Right atrium auricular region (tissue), 2 donors: ENCODE results near the gene HLA-DQB1. TPM values are rescaled to one million over a fixed set of nuclear protein-coding genes. Genes with fewer than 3 reads are reported as not detected.

Source experiments
- DNase-seq: peaks from one replicate; pipeline ENCODE4 v3.0.0-alpha.2; 2019; ENCODE audit warnings: low spot score
- H3K27ac ChIP-seq, 2 donors: fragments of 200-600 bp; sonication (generic); 1 replicate in 1 of 2; 2 replicates in 1 of 2; pipeline ENCODE4 v1.5.1; 2016 to 2019
- H3K27me3 ChIP-seq, 2 donors: fragments of 200-600 bp; sonication (generic); one replicate each; pipeline versions ENCODE4 v1.5.1 to v1.6.0; 2017 to 2019
- H3K36me3 ChIP-seq: fragments of 200-600 bp; sonication (generic); one replicate; pipeline ENCODE4 v1.5.1; 2016
- H3K4me1 ChIP-seq, 2 donors: fragments of 200-600 bp; sonication (generic); one replicate each; pipeline versions ENCODE4 v1.5.1 to v1.6.0; 2017 to 2019
- H3K4me3 ChIP-seq, 2 donors: fragments of 200-600 bp; sonication (generic); 1 replicate in 1 of 2; 2 replicates in 1 of 2; pipeline ENCODE4 v1.5.1; 2017 to 2019; ENCODE audit warnings: mild to moderate bottlenecking in 1 of 2, moderate library complexity in 1 of 2
- H3K9me3 ChIP-seq, 2 donors: fragments of 200-600 bp; sonication (generic); one replicate each; pipeline ENCODE4 v1.5.1; 2019
- total RNA-seq, 2 donors: library from RNA; depleted of rRNA; stranded (reverse); fragments of >200 nt; gene quantifications; one replicate each; pipeline ENCODE4 v1.1.0, GENCODE V29; 2016
- TF ChIP-seq, protein P1 (sequence below), 2 donors: fragments of 200-600 bp; sonication (generic); IDR thresholded peaks; one replicate each; pipeline ENCODE4 v1.5.1; 2019; ENCODE audit warnings: antibody characterized with exemption in 2 of 2

HLA-DQB1 gene
- total RNA-seq, 2 donors from 2014 or later: 0.59 to 1.8 TPM

DNA sequence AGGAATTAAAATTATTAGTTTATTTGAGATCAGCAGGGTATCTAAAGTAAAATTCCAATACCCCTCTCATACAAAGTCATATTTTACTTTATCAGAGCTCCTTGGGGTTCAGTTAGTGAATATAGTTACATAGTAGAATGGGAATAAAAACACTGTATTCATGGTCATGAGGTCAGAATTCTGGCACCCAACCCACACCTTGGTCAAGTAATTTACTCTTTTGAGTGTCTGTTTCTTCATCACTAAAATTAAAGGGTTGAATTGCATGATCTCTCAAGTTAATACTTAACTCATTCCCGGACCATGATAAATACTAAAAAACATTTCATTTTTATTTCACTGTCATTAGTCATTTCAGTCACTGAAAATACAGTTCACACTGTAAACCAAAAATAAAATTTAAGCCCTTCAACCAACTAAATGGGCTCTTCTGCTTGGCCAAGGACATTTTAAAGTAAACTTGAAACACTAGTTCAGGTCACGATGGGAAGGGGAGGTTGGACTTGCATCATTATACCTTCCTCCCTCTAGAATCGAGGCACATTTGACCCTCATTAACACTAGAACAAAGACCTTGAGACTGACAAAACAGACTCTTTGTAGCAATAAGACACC lies 55.7 kb downstream of the HLA-DQB1 start:
- Histone ChIP-seq H3K36me3 (no peaks in the 10 kb centered on the region), H3K4me3 (no peak overlapping the region), H3K9me3 (no peaks in the 10 kb centered on the region), H3K4me1 (no peaks in the 10 kb centered on the region), H3K27me3 (no peaks in the 10 kb centered on the region), H3K27ac (no peak overlapping the region)
- TF ChIP-seq, protein P1, sequence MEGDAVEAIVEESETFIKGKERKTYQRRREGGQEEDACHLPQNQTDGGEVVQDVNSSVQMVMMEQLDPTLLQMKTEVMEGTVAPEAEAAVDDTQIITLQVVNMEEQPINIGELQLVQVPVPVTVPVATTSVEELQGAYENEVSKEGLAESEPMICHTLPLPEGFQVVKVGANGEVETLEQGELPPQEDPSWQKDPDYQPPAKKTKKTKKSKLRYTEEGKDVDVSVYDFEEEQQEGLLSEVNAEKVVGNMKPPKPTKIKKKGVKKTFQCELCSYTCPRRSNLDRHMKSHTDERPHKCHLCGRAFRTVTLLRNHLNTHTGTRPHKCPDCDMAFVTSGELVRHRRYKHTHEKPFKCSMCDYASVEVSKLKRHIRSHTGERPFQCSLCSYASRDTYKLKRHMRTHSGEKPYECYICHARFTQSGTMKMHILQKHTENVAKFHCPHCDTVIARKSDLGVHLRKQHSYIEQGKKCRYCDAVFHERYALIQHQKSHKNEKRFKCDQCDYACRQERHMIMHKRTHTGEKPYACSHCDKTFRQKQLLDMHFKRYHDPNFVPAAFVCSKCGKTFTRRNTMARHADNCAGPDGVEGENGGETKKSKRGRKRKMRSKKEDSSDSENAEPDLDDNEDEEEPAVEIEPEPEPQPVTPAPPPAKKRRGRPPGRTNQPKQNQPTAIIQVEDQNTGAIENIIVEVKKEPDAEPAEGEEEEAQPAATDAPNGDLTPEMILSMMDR (IDR thresholded peaks at IDR 0.05): no peak
- no peak for DNase-seq

DNA sequence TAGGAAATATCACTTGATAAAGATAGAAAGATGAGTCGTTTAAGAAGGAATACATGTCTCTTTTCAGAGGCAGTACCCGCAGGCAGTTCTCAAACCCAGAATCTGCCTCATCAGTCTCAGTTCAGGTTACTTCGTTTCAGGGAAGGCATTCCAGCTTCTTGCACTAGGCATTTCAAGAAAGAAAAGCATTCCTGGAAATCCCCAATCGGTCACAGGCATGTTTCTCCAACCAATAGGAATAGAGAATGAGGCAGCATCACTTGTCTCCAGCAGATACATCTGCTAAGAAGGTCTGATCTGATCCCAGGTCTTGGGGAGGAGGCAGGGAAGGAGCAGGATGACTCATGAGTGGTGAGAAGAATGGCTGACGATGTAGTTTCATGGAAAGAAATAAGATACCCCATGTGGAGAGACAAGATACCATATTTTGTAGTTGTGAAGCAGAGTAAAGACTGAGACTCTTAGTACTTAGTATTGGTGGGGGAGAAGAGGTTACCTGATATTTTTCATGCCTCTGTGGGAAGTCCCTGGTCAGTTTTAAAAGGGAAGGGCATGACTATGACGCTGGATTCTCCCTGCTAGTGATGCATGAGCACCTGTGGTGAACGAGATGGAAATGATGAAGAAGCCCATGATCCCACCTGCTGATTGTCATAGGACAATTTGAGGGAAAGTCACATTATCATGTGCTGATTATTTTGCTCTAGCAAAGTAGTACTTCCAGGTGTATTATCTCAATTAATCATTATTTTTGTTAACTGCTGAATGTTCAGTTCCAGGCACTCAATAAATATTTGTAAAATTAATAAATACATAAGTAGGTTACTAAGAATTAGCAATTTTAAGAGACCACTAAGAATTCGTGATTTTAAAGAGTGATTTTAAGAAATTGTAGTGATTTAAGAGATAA lies 56.5 kb downstream of the HLA-DQB1 start:
- TF ChIP-seq, protein P1 (IDR thresholded peaks at IDR 0.05): no peak
- no peaks in the 10 kb centered on the region for H3K36me3 ChIP-seq
- H3K9me3 ChIP-seq: no peaks in the 10 kb centered on the region
- H3K27me3 ChIP-seq: no peaks in the 10 kb centered on the region
- peak overlapping the region; percentile 46 to 48 for H3K27ac ChIP-seq
- no peak for DNase-seq
- H3K4me3 ChIP-seq: no peak overlapping the region
- H3K4me1 ChIP-seq: no peaks in the 10 kb centered on the region

Other genes starting within 250 kb of the HLA-DQB1 start
- gene HLA-DRA, start 226.8 kb downstream of the HLA-DQB1 start, total RNA-seq: 10 to 100 TPM; 57.5 to 93.5 TPM
- gene HLA-DRB5, start 136.4 kb downstream of the HLA-DQB1 start, total RNA-seq: 10 to 100 TPM in 1 of 2 donors, 1 to 10 TPM in 1; 1.7 to 28.4 TPM
- 10 to 100 TPM; 24.0 to 37.6 TPM for gene HLA-DRB1, start 76.8 kb downstream of the HLA-DQB1 start, total RNA-seq
- 1 to 10 TPM in 1 of 2 donors, under 1 TPM in 1; 0.63 to 2.9 TPM for gene HLA-DQA1, start 29.3 kb downstream of the HLA-DQB1 start, total RNA-seq
- under 1 TPM in 1 of 2 donors, not detected in 1; 0.75 TPM for gene HLA-DQA2, start 74.7 kb upstream of the HLA-DQB1 start, total RNA-seq
- gene HLA-DQB2, start 96.9 kb upstream of the HLA-DQB1 start, total RNA-seq: 1 to 10 TPM in 1 of 2 donors, not detected in 1; 1.3 TPM
- not detected for gene HLA-DOB, start 150.3 kb upstream of the HLA-DQB1 start, total RNA-seq
- 1 to 10 TPM; 3.4 to 6.3 TPM for gene TAP2, start 172.1 kb upstream of the HLA-DQB1 start, total RNA-seq
- gene PSMB8, start 177.4 kb upstream of the HLA-DQB1 start, total RNA-seq: 10 to 100 TPM; 15.4 to 29.2 TPM
- gene TAP1, start 187.0 kb upstream of the HLA-DQB1 start, total RNA-seq: 10 to 100 TPM; 11.9 to 26.5 TPM
- gene PSMB9, start 187.5 kb upstream of the HLA-DQB1 start, total RNA-seq: 10 to 100 TPM; 10.9 to 17.6 TPM